Keratinocyte (primary cell): Measurements from ENCODE around the gene ARID5B. TPM values are rescaled to one million over a fixed set of nuclear protein-coding genes. Genes with fewer than 3 reads are reported as not detected.
A peak's percentile ranks its signal among the peaks of the same experiment; 100 is the strongest.

Experiments used
- DNase-seq: peaks from one replicate; pipeline ENCODE4 v3.0.0-alpha.2; 2011; ENCODE audit warnings: low read depth, missing footprints, low spot score
- FAIRE-seq: peaks from 2 replicates; lab custom pipeline; 2011; peaks lifted over from hg19 to GRCh38; lab: Jason Lieb, UNC
- H2AFZ ChIP-seq: 2 replicates; pipeline ENCODE4 v1.6.0; 2012; ENCODE audit warnings: low read length, control low read depth, inconsistent platforms; ENCODE audit not compliant: control insufficient read depth
- H3K27ac ChIP-seq: 2 replicates; pipeline ENCODE4 v1.5.1; 2011; ENCODE audit warnings: low read length; ENCODE audit not compliant: control insufficient read depth, insufficient read depth
- H3K27me3 ChIP-seq: 3 replicates; pipeline ENCODE4 v1.6.0; 2011; ENCODE audit warnings: low read length; ENCODE audit not compliant: control insufficient read depth, insufficient read depth; ENCODE audit errors: extremely low read depth
- H3K36me3 ChIP-seq, 2 experiments: 2 replicates in 1 of 2; 3 replicates in 1 of 2; pipeline ENCODE4 v1.5.1; 2011; ENCODE audit warnings: low read length in 2 of 2, mild to moderate bottlenecking in 1 of 2; ENCODE audit not compliant: control insufficient read depth in 2 of 2, insufficient read depth in 2 of 2; ENCODE audit errors: extremely low read depth in 1 of 2
- H3K4me1 ChIP-seq: 3 replicates; pipeline ENCODE4 v1.5.1; 2011; ENCODE audit warnings: low read length; ENCODE audit not compliant: control insufficient read depth, insufficient read depth; ENCODE audit errors: extremely low read depth
- H3K4me2 ChIP-seq: 3 replicates; pipeline ENCODE4 v1.6.0; 2011; ENCODE audit warnings: low read depth, low read length; ENCODE audit not compliant: control insufficient read depth, insufficient read depth; ENCODE audit errors: extremely low read depth
- H3K4me3 ChIP-seq, 3 experiments: fragments of 200-600 bp in 1 of 3; sonication (generic) in 1 of 3; 2 replicates in 2 of 3; 3 replicates in 1 of 3; pipeline ENCODE4 v1.5.1; 2011 to 2016; ENCODE audit warnings: low read length in 3 of 3, mild to moderate bottlenecking in 3 of 3, control low read depth in 2 of 3, inconsistent platforms in 1 of 3, low read depth in 1 of 3, mixed read lengths in 1 of 3, mixed run types in 1 of 3, moderate library complexity in 1 of 3; ENCODE audit not compliant: control insufficient read depth in 2 of 3, insufficient read depth in 2 of 3; ENCODE audit errors: extremely low read depth in 1 of 3
- H3K79me2 ChIP-seq: 2 replicates; pipeline ENCODE4 v1.6.0; 2012; ENCODE audit warnings: low read length; ENCODE audit not compliant: control insufficient read depth, insufficient read depth
- H3K9ac ChIP-seq: 3 replicates; pipeline ENCODE4 v1.6.0; 2011; ENCODE audit warnings: low read length; ENCODE audit not compliant: control insufficient read depth, insufficient read depth; ENCODE audit errors: extremely low read depth
- H3K9me1 ChIP-seq: 3 replicates; pipeline ENCODE4 v1.6.0; 2011; ENCODE audit warnings: low read length; ENCODE audit not compliant: control insufficient read depth, insufficient read depth; ENCODE audit errors: extremely low read depth
- H3K9me3 ChIP-seq: 2 replicates; pipeline ENCODE4 v1.5.1; 2012; ENCODE audit warnings: low read depth, low read length; ENCODE audit not compliant: control insufficient read depth
- H4K20me1 ChIP-seq: 3 replicates; pipeline ENCODE4 v1.6.0; 2011; ENCODE audit warnings: low read length; ENCODE audit not compliant: control insufficient read depth, insufficient read depth; ENCODE audit errors: extremely low read depth
- EZH2 ChIP-seq: IDR thresholded peaks from one replicate; pipeline ENCODE4 v1.6.1; 2012; ENCODE audit warnings: inconsistent platforms, mild to moderate bottlenecking, low read length, moderate library complexity
- dilution Hi-C: fragments of 300-500 bp; cut with MboI; formaldehyde crosslinking; loops from one replicate; pipeline ENCODE4 v1.7.0; 2020; ENCODE audit warnings: low sequenced_read_pairs; ENCODE audit not compliant: extremely low pct_ligation_motif_present
- polyA plus RNA-seq, 5 experiments: library from polyadenylated mRNA; depleted of rRNA in 3 of 5; stranded (reverse) in 3 of 5; stranded (forward) in 1 of 5; unstranded in 1 of 5; fragments of >200 nt; gene quantifications; 1 replicate in 1 of 5; 2 replicates in 3 of 5; 3 replicates in 1 of 5; pipeline versions ENCODE4 v1.2.1 to v1.2.3, GENCODE V29; 2011 to 2012; ENCODE audit warnings: missing spikeins in 2 of 5, low read depth in 1 of 5, low replicate concordance in 1 of 5
- TF ChIP-seq, protein P1 (sequence below), 3 experiments: IDR thresholded peaks in 1 of 3; conservative IDR thresholded peaks in 1 of 3; optimal IDR thresholded peaks in 1 of 3; 2 replicates in 2 of 3; 3 replicates in 1 of 3; pipeline versions ENCODE3 to v1.5.1; 2011; ENCODE audit warnings: low read length in 3 of 3, mild to moderate bottlenecking in 3 of 3, moderate library complexity in 2 of 3, control low read depth in 1 of 3, inconsistent platforms in 1 of 3; ENCODE audit not compliant: insufficient read depth in 2 of 3; ENCODE audit errors: extremely low read depth in 1 of 3

The ARID5B gene
- polyA plus RNA-seq, 1 donor (not counting 4 experiments of a cell fraction or from before 2014, with no cell fraction given), result 7.0 TPM

DNA sequence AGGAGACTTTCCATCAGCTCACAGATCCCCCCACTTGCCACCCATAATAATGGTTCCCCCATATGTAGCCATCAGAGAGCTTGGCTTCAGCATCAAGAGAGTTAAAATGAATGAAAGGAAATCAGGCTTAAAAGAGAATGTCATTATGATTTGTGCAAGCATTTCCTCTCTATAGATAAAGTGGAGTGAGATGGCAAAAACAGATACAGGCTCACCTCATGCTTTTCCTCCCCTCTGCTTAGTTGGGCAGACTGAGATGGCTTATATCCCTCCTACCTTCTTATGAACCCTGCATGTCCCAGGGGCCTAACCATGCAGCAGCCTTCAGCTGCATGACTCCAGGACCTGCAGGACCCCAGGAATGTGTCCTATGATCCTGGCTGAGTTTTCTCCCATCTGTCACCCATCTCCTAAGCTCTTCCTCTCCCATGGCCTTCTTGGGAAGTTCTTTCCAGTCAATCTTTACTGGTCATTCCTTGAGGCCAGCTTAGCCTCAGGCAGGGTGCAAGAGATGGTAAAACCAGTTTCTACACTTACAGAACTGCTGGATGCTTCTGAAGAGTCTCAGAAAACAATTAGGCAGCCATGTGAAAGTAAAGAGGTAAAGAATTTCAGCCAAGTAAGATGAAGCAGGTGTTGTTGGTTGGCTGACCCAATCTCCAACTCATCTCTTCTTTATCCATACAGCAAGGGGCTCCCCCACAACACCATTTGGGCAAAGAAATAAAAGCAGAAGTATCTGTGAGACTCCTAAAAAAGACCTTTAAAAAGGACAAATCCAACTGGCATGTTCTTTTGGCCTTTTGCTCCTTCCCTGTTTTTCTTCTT is 207.5 kb downstream of the ARID5B start:
- Histone ChIP-seq H3K4me1 (peaks cover 3% of the 10 kb centered on the region), H3K27me3 (no peaks in the 10 kb centered on the region), H3K4me3 (no peak overlapping the region), H3K79me2 (no peaks in the 10 kb centered on the region), H4K20me1 (no peaks in the 10 kb centered on the region), H3K36me3 (no peaks in the 10 kb centered on the region), H2AFZ (no peak overlapping the region), H3K27ac (no peak overlapping the region), H3K4me2 (no peak overlapping the region), H3K9me3 (no peaks in the 10 kb centered on the region), H3K9ac (no peak overlapping the region), H3K9me1 (no peaks in the 10 kb centered on the region)
- DNase-seq (no peak), FAIRE-seq (peak; percentile 41)
- dilution Hi-C loops, result no loop called here
- TF ChIP-seq EZH2, result no peak
- TF ChIP-seq, protein P1, sequence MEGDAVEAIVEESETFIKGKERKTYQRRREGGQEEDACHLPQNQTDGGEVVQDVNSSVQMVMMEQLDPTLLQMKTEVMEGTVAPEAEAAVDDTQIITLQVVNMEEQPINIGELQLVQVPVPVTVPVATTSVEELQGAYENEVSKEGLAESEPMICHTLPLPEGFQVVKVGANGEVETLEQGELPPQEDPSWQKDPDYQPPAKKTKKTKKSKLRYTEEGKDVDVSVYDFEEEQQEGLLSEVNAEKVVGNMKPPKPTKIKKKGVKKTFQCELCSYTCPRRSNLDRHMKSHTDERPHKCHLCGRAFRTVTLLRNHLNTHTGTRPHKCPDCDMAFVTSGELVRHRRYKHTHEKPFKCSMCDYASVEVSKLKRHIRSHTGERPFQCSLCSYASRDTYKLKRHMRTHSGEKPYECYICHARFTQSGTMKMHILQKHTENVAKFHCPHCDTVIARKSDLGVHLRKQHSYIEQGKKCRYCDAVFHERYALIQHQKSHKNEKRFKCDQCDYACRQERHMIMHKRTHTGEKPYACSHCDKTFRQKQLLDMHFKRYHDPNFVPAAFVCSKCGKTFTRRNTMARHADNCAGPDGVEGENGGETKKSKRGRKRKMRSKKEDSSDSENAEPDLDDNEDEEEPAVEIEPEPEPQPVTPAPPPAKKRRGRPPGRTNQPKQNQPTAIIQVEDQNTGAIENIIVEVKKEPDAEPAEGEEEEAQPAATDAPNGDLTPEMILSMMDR (optimal IDR thresholded peaks at IDR 0.05 in 1 of 3, IDR thresholded peaks at IDR 0.05 in 1 of 3, conservative IDR thresholded peaks at IDR 0.05 in 1 of 3; ENCODE audit: extremely low read depth in 1 of 3, insufficient read depth in 2 of 3, low read length in 3 of 3), result no peak

DNA sequence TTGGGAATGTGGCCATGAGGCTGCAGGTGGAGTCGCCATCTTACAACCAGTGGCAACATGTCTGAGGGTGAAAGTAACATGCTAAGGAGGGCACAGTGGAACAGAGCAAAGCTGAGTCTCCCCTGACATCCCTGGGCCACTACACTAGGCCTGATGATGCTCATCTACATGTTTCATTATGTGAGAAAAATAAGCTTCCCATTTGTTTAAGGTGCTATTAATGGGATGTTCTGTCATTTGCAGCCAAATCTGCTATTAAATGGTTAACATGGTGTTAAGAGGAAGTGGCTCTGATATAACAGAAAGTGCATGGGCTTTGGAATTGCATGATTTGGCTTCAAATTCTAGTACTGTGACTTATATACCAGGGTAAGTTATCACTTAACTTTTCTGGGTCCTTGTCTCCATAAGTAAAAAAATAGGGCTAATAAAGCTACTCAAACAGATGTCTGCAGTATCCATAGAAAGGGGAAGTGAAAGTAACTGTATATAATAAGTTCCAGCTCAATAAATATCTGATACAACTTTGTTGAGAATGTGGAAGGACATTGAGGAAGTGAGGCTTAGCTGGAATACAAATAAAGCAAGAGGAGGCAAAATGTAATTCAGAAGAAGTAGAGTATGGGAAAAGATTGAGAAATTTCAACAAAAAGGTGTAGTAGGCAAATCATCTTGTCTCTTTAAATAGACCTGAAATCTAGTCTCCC is 208.2 kb downstream of the ARID5B start:
- Histone ChIP-seq H3K27me3 (no peaks in the 10 kb centered on the region), H3K4me3 (no peak overlapping the region), H4K20me1 (no peaks in the 10 kb centered on the region), H2AFZ (no peak overlapping the region), H3K9me1 (no peaks in the 10 kb centered on the region), H3K27ac (no peak overlapping the region), H3K4me1 (peaks cover 3% of the 10 kb centered on the region), H3K79me2 (no peaks in the 10 kb centered on the region), H3K9me3 (no peaks in the 10 kb centered on the region), H3K9ac (no peak overlapping the region), H3K36me3 (no peaks in the 10 kb centered on the region), H3K4me2 (no peak overlapping the region)
- dilution Hi-C loops, result no loop called here
- TF ChIP-seq EZH2, result no peak
- TF ChIP-seq, protein P1 (optimal IDR thresholded peaks at IDR 0.05 in 1 of 3, IDR thresholded peaks at IDR 0.05 in 1 of 3, conservative IDR thresholded peaks at IDR 0.05 in 1 of 3; ENCODE audit: extremely low read depth in 1 of 3, insufficient read depth in 2 of 3, low read length in 3 of 3), result no peak
- DNase-seq, result no peak
- FAIRE-seq, result no peak
